GM19467 (cell line): ENCODE data around the gene ZFPM1.
"Not testable (repeated sequence)": the region's sequence is repeated elsewhere in the genome, so short reads cannot be mapped to it uniquely, and the experiment has no call there.

Experiments
- ATAC-seq: cut with Tn5 transposase; IDR thresholded peaks from one replicate; pipeline ENCODE4 v1.9.1; 2021; ENCODE audit warnings: mild to moderate bottlenecking, moderate library complexity; ENCODE audit not compliant: unreplicated experiment

ZFPM1 gene

DNA sequence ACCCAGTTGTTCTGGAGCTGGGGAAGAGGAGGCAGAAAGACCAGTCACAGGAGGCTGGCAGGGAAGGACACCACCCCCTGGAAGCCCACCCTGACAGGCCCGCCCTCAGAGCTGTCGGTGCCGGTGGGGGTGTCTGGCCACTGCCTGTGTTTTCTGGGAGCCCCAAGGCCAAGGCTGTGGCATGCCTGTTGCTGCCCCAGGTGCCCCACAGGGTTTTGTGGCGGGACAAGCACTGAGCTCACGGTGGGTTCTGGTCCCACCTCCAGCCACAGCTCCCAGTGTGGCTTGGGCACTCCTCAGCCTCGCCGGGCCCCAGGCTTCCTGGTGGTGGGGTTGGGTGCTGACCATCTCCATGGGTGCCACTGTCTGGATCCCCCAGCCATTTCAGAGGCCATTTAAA, 58.0 kb downstream of the ZFPM1 start:
- ATAC-seq = no peak

GRCh38 chr16:88511906-88512305, 58.8 kb downstream of the ZFPM1 start:
- no peak for ATAC-seq

GRCh38 chr16:88512728-88513696, 59.9 kb downstream of the ZFPM1 start:
- no peak for ATAC-seq

- ATAC-seq = no peak
These were observed 61.0 kb downstream of the ZFPM1 start for GRCh38 chr16:88514070-88514469.

DNA sequence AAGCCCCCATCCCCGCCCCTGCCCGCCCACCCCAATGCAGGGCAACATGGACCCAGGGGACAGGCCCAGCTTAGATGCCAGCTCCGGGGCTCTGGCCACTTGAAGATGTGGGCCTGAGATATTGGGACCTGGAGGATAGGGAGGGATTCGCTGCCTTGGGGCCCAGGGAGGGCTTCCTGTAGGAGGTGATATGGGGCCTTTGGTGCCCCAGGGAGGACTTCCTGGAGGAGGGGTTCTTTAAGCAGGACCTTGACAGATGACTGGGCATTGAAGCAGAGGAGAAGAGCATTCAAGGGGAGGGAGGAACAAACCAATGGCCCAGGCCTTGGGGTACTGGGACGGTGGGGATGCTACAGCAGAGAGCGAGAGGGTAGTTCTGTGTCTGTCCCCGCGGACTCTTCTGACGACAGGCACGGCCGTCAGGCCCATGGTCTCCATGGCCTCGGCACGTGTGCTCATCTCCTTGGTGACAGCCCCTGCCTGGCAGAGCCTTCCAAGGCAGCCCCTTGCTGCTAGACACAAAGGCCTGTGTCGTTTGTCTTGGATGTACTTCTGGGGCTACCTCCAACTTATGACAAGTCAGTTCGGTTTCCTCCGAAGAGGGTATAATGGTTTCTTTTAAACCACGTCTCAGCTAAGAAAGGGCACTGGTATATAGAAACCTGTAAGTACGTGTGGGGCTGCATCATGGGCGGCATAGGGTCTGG, 61.6 kb downstream of the ZFPM1 start:
- ATAC-seq = no peak

DNA sequence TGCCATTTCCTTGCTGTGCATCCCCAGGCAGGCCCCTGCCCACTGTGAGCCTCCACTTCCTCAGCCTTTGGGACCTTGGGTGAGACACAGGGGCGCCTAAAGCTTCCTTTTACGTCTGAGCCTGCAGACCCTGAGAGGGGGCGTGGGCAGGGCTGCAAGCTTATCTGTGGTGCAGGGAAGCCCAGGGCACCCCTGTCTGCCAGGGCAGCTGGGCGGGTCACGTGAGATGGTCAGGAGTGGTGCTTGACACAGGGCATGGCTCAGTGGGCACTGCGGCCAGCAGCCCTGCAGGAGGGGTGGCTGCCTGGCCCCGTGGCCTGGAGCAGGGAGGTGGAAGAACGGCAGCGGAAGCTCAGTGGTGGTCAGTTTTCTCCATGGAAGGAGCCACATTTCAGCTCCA, 62.3 kb downstream of the ZFPM1 start:
- no peak for ATAC-seq

GRCh38 chr16:88515925-88516594, 63.0 kb downstream of the ZFPM1 start:
- ATAC-seq = no peak

- no peak for ATAC-seq
These were observed 63.6 kb downstream of the ZFPM1 start for GRCh38 chr16:88516601-88517061.

GRCh38 chr16:88517208-88517774, 64.2 kb downstream of the ZFPM1 start:
- ATAC-seq = not testable (repeated sequence)

GRCh38 chr16:88518411-88519111, 65.5 kb downstream of the ZFPM1 start:
- not testable (repeated sequence) for ATAC-seq

DNA sequence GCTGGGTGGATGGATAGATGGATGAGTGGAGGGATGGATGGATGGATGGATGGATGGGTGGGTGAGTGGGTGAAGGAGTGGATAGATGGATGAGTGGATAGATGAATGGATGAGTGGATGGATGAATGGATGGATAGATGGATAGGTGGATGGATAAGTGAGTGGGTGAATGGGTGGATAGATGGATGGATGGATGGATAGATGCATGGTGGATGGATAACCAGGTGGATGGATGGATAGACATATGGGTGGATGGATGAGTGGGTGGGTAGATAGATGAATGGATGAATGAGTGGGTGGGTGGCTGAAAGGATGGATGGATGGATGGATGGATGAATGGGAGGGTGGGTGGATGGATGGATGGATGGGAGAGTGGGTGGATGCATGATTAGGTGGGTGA, 66.2 kb downstream of the ZFPM1 start:
- ATAC-seq = no peak

GRCh38 chr16:88519938-88520653, 67.0 kb downstream of the ZFPM1 start:
- ATAC-seq = no peak

GRCh38 chr16:88521674-88522073, 68.6 kb downstream of the ZFPM1 start:
- no peak for ATAC-seq

- no peak for ATAC-seq
These were observed 69.3 kb downstream of the ZFPM1 start for GRCh38 chr16:88522276-88522949.

GRCh38 chr16:88523309-88524161, 70.5 kb downstream of the ZFPM1 start:
- no peak for ATAC-seq

DNA sequence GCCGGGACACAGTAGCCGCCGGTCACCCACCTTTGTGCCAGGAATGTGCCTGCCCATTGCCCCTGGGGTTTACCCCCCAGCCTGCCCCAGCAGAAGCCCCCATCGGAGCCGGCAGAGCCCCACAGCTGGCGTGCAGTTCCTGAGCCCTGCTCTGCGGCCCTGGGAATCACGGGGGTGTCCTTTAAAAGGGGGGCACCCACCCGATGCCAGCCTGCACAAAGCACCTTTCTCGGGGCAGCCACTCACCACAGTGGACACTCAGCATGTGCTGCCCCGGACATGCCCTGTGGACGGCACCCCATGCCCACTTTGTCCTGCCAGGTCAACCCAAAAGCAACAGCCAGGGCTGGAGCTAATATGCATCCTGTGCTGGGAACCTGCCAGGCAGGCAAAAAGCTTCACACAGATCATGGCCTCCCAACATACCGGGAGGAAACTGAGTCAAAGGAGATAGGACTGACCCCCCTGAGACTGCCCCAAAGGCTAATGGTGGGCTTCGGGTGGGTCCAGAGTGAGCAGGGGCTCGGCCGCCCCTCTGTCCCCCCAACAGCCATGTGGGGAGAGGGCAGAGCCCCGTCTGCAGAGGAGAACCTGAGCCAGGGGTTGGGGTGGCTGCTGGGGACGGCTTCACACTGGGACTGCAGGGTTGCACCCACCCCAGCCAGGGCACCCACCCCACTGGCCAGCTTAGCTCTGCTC, 71.3 kb downstream of the ZFPM1 start:
- no peak for ATAC-seq

- no peak for ATAC-seq
These were observed 72.0 kb downstream of the ZFPM1 start for GRCh38 chr16:88524973-88525662.
